WTC11 (cell line): Measurements from ENCODE around the gene NEUROD1. TPM values are rescaled to one million over a fixed set of nuclear protein-coding genes. Genes with fewer than 3 reads are reported as not detected.

Experiments
- ATAC-seq: fragments of 200-7000 bp; cut with Tn5 transposase; 2 replicates; pipeline ENCODE4 v1.10.0; 2021; ENCODE audit warnings: mild to moderate bottlenecking, moderate library complexity
- CTCF ChIA-PET: fragments of 300-600 bp; sonication (Branson Sonifier 250); formaldehyde crosslinking; loops from one replicate; lab custom pipeline; 2021; ENCODE audit warnings: antibody characterized with exemption; lab: Charles Lee
- POLR2A ChIA-PET: fragments of 350-600 bp; sonication (Branson Sonifier 250); formaldehyde crosslinking; loops from one replicate; lab custom pipeline; 2021; ENCODE audit warnings: antibody characterized with exemption; lab: Charles Lee
- DNase-seq: peaks from one replicate; pipeline ENCODE4 v3.0.0; 2021; ENCODE audit warnings: low spot score
- H3K27ac Mint-ChIP-seq: 2 replicates; pipeline ENCODE4 v1.8.0; 2021; ENCODE audit warnings: mixed read lengths
- H3K27me3 Mint-ChIP-seq: 2 replicates; pipeline ENCODE4 v1.8.0; 2021; ENCODE audit warnings: low read depth, mild to moderate bottlenecking, moderate library complexity, mixed read lengths
- H3K36me3 Mint-ChIP-seq: 2 replicates; pipeline ENCODE4 v1.8.0; 2021; ENCODE audit warnings: mixed read lengths
- H3K4me1 Mint-ChIP-seq: 2 replicates; pipeline ENCODE4 v1.8.0; 2022; ENCODE audit warnings: mixed read lengths
- H3K4me3 Mint-ChIP-seq: 2 replicates; pipeline ENCODE4 v1.8.0; 2021; ENCODE audit warnings: mild to moderate bottlenecking, moderate library complexity, mixed read lengths
- H3K9me3 Mint-ChIP-seq: 2 replicates; pipeline ENCODE4 v1.8.0; 2021; ENCODE audit warnings: mixed read lengths
- ATF3 ChIP-seq: sonication (generic); formaldehyde crosslinking; conservative IDR thresholded peaks from 2 replicates; pipeline ENCODE4 v1.8.1; 2022; ENCODE audit warnings: mild to moderate bottlenecking, missing genetic modification reagents
- CDX4 ChIP-seq: fragments of 250-450 bp; sonication (Bioruptor Pico); IDR thresholded peaks from 2 replicates; pipeline ENCODE4 v1.9.0; 2021; ENCODE audit warnings: moderate library complexity, mild to moderate bottlenecking, inconsistent platforms, borderline replicate concordance
- CREB1 ChIP-seq: sonication (generic); formaldehyde crosslinking; IDR thresholded peaks from 2 replicates; pipeline ENCODE4 v1.8.0; 2023; ENCODE audit warnings: mild to moderate bottlenecking, missing genetic modification reagents
- CREM ChIP-seq: sonication (generic); formaldehyde crosslinking; IDR thresholded peaks from 2 replicates; pipeline ENCODE4 v1.8.1; 2022; ENCODE audit warnings: mild to moderate bottlenecking, missing genetic modification reagents, moderate library complexity
- E2F1 ChIP-seq: sonication (generic); formaldehyde crosslinking; IDR thresholded peaks from 2 replicates; pipeline ENCODE4 v1.8.0; 2022; ENCODE audit warnings: mild to moderate bottlenecking, missing genetic modification reagents
- E2F4 ChIP-seq: sonication (generic); formaldehyde crosslinking; IDR thresholded peaks from 2 replicates; pipeline ENCODE4 v1.8.1; 2022; ENCODE audit warnings: low read depth, mild to moderate bottlenecking, moderate library complexity, missing genetic modification reagents, borderline replicate concordance
- ESRRA ChIP-seq: sonication (generic); formaldehyde crosslinking; IDR thresholded peaks from 2 replicates; pipeline ENCODE4 v1.8.1; 2022; ENCODE audit warnings: mild to moderate bottlenecking, missing genetic modification reagents, borderline replicate concordance
- FOXJ3 ChIP-seq: sonication (generic); formaldehyde crosslinking; IDR thresholded peaks from 2 replicates; pipeline ENCODE4 v1.9.0; 2021; ENCODE audit warnings: missing genetic modification reagents, mild to moderate bottlenecking, borderline replicate concordance
- FOXP4 ChIP-seq: sonication (generic); formaldehyde crosslinking; IDR thresholded peaks from 2 replicates; pipeline ENCODE4 v1.8.0; 2022; ENCODE audit warnings: mild to moderate bottlenecking, missing genetic modification reagents
- GABPB1 ChIP-seq: sonication (generic); formaldehyde crosslinking; IDR thresholded peaks from 2 replicates; pipeline ENCODE4 v1.8.1; 2023; ENCODE audit warnings: mild to moderate bottlenecking, missing genetic modification reagents
- HMGA2 ChIP-seq: fragments of 250-450 bp; sonication (Bioruptor Pico); IDR thresholded peaks from 2 replicates; pipeline ENCODE4 v1.4.0; 2021; ENCODE audit warnings: mild to moderate bottlenecking, moderate library complexity
- IRF1 ChIP-seq: sonication (generic); formaldehyde crosslinking; IDR thresholded peaks from 2 replicates; pipeline ENCODE4 v1.8.0; 2023; ENCODE audit warnings: missing genetic modification reagents
- JUN ChIP-seq: sonication (generic); formaldehyde crosslinking; IDR thresholded peaks from 2 replicates; pipeline ENCODE4 v1.8.0; 2023; ENCODE audit warnings: mild to moderate bottlenecking, missing genetic modification reagents
- MXD4 ChIP-seq: fragments of 250-450 bp; sonication (Bioruptor Pico); IDR thresholded peaks from 2 replicates; pipeline ENCODE4 v1.8.0; 2021; ENCODE audit warnings: mild to moderate bottlenecking, moderate library complexity, borderline replicate concordance
- MYBL2 ChIP-seq: sonication (generic); formaldehyde crosslinking; IDR thresholded peaks from 2 replicates; pipeline ENCODE4 v1.8.1; 2023; ENCODE audit warnings: mild to moderate bottlenecking, moderate library complexity, missing genetic modification reagents
- NFYB ChIP-seq: sonication (generic); formaldehyde crosslinking; conservative IDR thresholded peaks from 2 replicates; pipeline ENCODE4 v1.8.0; 2022; ENCODE audit warnings: low read depth, missing genetic modification reagents
- NR2C2 ChIP-seq: sonication (generic); formaldehyde crosslinking; IDR thresholded peaks from 2 replicates; pipeline ENCODE4 v1.8.0; 2022; ENCODE audit warnings: mild to moderate bottlenecking, missing genetic modification reagents
- OVOL2 ChIP-seq: fragments of 250-450 bp; sonication (Bioruptor Pico); IDR thresholded peaks from 2 replicates; pipeline ENCODE4 v1.9.0; 2021; ENCODE audit warnings: mild to moderate bottlenecking, borderline replicate concordance
- PREB ChIP-seq: sonication (generic); formaldehyde crosslinking; IDR thresholded peaks from 2 replicates; pipeline ENCODE4 v1.8.1; 2022; ENCODE audit warnings: mild to moderate bottlenecking, missing genetic modification reagents, moderate library complexity, borderline replicate concordance
- PRRX2 ChIP-seq: fragments of 250-450 bp; sonication (Bioruptor Pico); IDR thresholded peaks from 2 replicates; pipeline ENCODE4 v1.8.0; 2021; ENCODE audit warnings: mild to moderate bottlenecking
- SOX15 ChIP-seq: fragments of 250-450 bp; sonication (Bioruptor Pico); IDR thresholded peaks from 2 replicates; pipeline ENCODE4 v1.9.0; 2021; ENCODE audit warnings: mild to moderate bottlenecking
- USF1 ChIP-seq: sonication (generic); formaldehyde crosslinking; IDR thresholded peaks from 2 replicates; pipeline ENCODE4 v1.8.0; 2022; ENCODE audit warnings: mild to moderate bottlenecking, missing genetic modification reagents
- ZBTB21 ChIP-seq: sonication (generic); formaldehyde crosslinking; IDR thresholded peaks from 2 replicates; pipeline ENCODE4 v1.8.1; 2023; ENCODE audit warnings: mild to moderate bottlenecking, missing genetic modification reagents, borderline replicate concordance
- ZMAT4 ChIP-seq: fragments of 250-450 bp; sonication (Bioruptor Pico); IDR thresholded peaks from 2 replicates; pipeline ENCODE4 v1.9.0; 2021; ENCODE audit warnings: mild to moderate bottlenecking
- ZNF416 ChIP-seq: fragments of 250-450 bp; sonication (Bioruptor Pico); IDR thresholded peaks from 2 replicates; pipeline ENCODE4 v1.9.0; 2021; ENCODE audit warnings: mild to moderate bottlenecking, inconsistent platforms
- total RNA-seq: library from RNA; stranded (reverse); gene quantifications from 3 replicates; pipeline ENCODE4 v1.2.3, GENCODE V29; 2021

Gene NEUROD1
- total RNA-seq, 1 experiment from 2014 or later: 0.07 TPM

GRCh38 chr2:181680937-181681811, 857 bp upstream of the NEUROD1 start:
- Mint-ChIP-seq H3K27ac (no peak overlapping the region), H3K36me3 (no peaks in the 10 kb centered on the region), H3K9me3 (no peaks in the 10 kb centered on the region), H3K4me1 (peaks cover 67% of the 10 kb centered on the region), H3K4me3 (peak overlapping the region; percentile 77), H3K27me3 (peaks cover 96% of the 10 kb centered on the region)
- DNase-seq: peak; percentile 37
- no peak for ATAC-seq
- POLR2A ChIA-PET: no interaction called here
- TF ChIP-seq CDX4 (CRISPR knock-in tag): no peak
- no peak for TF ChIP-seq ZBTB21 (CRISPR knock-in tag)
- TF ChIP-seq ATF3 (CRISPR knock-in tag): no peak
- TF ChIP-seq ZNF416 (CRISPR knock-in tag): no peak
- no peak for TF ChIP-seq PREB (CRISPR knock-in tag)
- no peak for TF ChIP-seq MXD4
- TF ChIP-seq MYBL2 (CRISPR knock-in tag): no peak
- no peak for TF ChIP-seq NR2C2 (CRISPR knock-in tag)
- TF ChIP-seq NFYB: no peak
- TF ChIP-seq PRRX2 (CRISPR knock-in tag): no peak
- TF ChIP-seq USF1: no peak
- no peak for TF ChIP-seq E2F4 (CRISPR knock-in tag)
- TF ChIP-seq E2F1 (CRISPR knock-in tag): no peak
- TF ChIP-seq JUN (CRISPR knock-in tag): no peak
- TF ChIP-seq CREM (CRISPR knock-in tag): no peak
- no peak for TF ChIP-seq IRF1 (CRISPR knock-in tag)
- no peak for TF ChIP-seq CREB1 (CRISPR knock-in tag)
- CTCF ChIA-PET: no interaction called here

GRCh38 chr2:181679544-181679979, 755 bp downstream of the NEUROD1 start:
- H3K27ac Mint-ChIP-seq: no peak overlapping the region
- peak; percentile 14 for DNase-seq
- no peaks in the 10 kb centered on the region for H3K9me3 Mint-ChIP-seq
- no peaks in the 10 kb centered on the region for H3K36me3 Mint-ChIP-seq
- ATAC-seq: no peak
- ChIA-PET POLR2A (no interaction called here), CTCF (no interaction called here)
- peak overlapping the region; percentile 77 for H3K4me3 Mint-ChIP-seq
- H3K4me1 Mint-ChIP-seq: peaks cover 57% of the 10 kb centered on the region
- H3K27me3 Mint-ChIP-seq: peaks cover 96% of the 10 kb centered on the region
- TF ChIP-seq GABPB1 (CRISPR knock-in tag) (no peak), ZMAT4 (CRISPR knock-in tag) (no peak), HMGA2 (no peak), OVOL2 (CRISPR knock-in tag) (no peak), SOX15 (CRISPR knock-in tag) (no peak), CREM (CRISPR knock-in tag) (no peak), FOXJ3 (CRISPR knock-in tag) (no peak), ESRRA (no peak), FOXP4 (CRISPR knock-in tag) (no peak)
